ENCODE results near the gene PPIP5K1. TPM values are rescaled to one million over a fixed set of nuclear protein-coding genes. Genes with fewer than 3 reads are reported as not detected.

PPIP5K1 gene
- total RNA-seq, 1 experiment from 2014 or later = 34.4 TPM

- no peak for TF ChIP-seq SP1 (CRISPR knock-in tag; conservative IDR thresholded peaks at IDR 0.05)
- no peak for TF ChIP-seq CDX4 (CRISPR knock-in tag; IDR thresholded peaks at IDR 0.05; ENCODE audit: borderline replicate concordance)
Measured at GRCh38 chr15:43525131-43525530, 64.9 kb downstream of the PPIP5K1 start (continued).

- H3K9me3 Mint-ChIP-seq = no peaks in the 10 kb centered on the region
- no peaks in the 10 kb centered on the region for H3K4me1 Mint-ChIP-seq
- POLR2A ChIA-PET = no interaction called here
- CTCF ChIA-PET = interaction anchor here (0.9 to 1.0 kb wide), 2 partner anchors 10 kb away, joined by 3 to 4 read pairs; no protein-coding TSS in a partner anchor
- TF ChIP-seq STAT6 (CRISPR knock-in tag; conservative IDR thresholded peaks at IDR 0.05; ENCODE audit: low read depth) (no peak), MYBL2 (CRISPR knock-in tag; IDR thresholded peaks at IDR 0.05) (no peak), ZNF532 (CRISPR knock-in tag; IDR thresholded peaks at IDR 0.05; ENCODE audit: borderline replicate concordance) (no peak), MXD4 (CRISPR knock-in tag; IDR thresholded peaks at IDR 0.05; ENCODE audit: borderline replicate concordance) (no peak), NR1H2 (CRISPR knock-in tag; IDR thresholded peaks at IDR 0.05) (no peak), HMGA2 (CRISPR knock-in tag; IDR thresholded peaks at IDR 0.05) (no peak), ZNF138 (CRISPR knock-in tag; conservative IDR thresholded peaks at IDR 0.05) (no peak)
- H3K36me3 Mint-ChIP-seq = no peaks in the 10 kb centered on the region
- H3K4me3 Mint-ChIP-seq = no peak overlapping the region
- H3K27me3 Mint-ChIP-seq (ENCODE audit: low read depth) = peaks cover 28% of the 10 kb centered on the region
- DNase-seq (ENCODE audit: low spot score) (no peak), ATAC-seq (no peak; the same call in 1 of the 2 replicates)
- H3K27ac Mint-ChIP-seq = no peak overlapping the region
Measured at GRCh38 chr15:43524254-43524845, 65.7 kb downstream of the PPIP5K1 start.

- ChIA-PET CTCF (interaction anchor here (0.8 to 1.0 kb wide), 3 partner anchors 7 to 14 kb away, joined by 3 read pairs; no protein-coding TSS in a partner anchor), POLR2A (no interaction called here)
- TF ChIP-seq MAX (CRISPR knock-in tag; IDR thresholded peaks at IDR 0.05) (no peak), PRDM15 (CRISPR knock-in tag; IDR thresholded peaks at IDR 0.05) (no peak), ZNF317 (CRISPR knock-in tag; IDR thresholded peaks at IDR 0.05; ENCODE audit: borderline replicate concordance, low read depth) (no peak), EMX1 (CRISPR knock-in tag; IDR thresholded peaks at IDR 0.05) (no peak), ZNF396 (CRISPR knock-in tag; IDR thresholded peaks at IDR 0.05; ENCODE audit: borderline replicate concordance) (no peak), MYBL2 (CRISPR knock-in tag; IDR thresholded peaks at IDR 0.05) (no peak), CREB1 (CRISPR knock-in tag; IDR thresholded peaks at IDR 0.05) (no peak), SOX15 (CRISPR knock-in tag; IDR thresholded peaks at IDR 0.05) (no peak), ERG (CRISPR knock-in tag; IDR thresholded peaks at IDR 0.05) (no peak)
- no peak for DNase-seq (ENCODE audit: low spot score)
- Mint-ChIP-seq H3K4me1 (peaks cover 6% of the 10 kb centered on the region; the same call in 1 of the 2 replicates), H3K27me3 (ENCODE audit: low read depth) (peaks cover 35% of the 10 kb centered on the region), H3K27ac (no peak overlapping the region), H3K9me3 (no peaks in the 10 kb centered on the region), H3K36me3 (no peaks in the 10 kb centered on the region), H3K4me3 (no peak overlapping the region)
- no peak for ATAC-seq
Measured at GRCh38 chr15:43523646-43524045, 66.4 kb downstream of the PPIP5K1 start.
